ENCODE measurements around the gene MAP2K1.

The MAP2K1 gene

GRCh38 chr15:66503780-66504562 lies 117.3 kb downstream of the MAP2K1 start:
- no peak for DNase-seq (ENCODE audit: low spot score)

GRCh38 chr15:66504563-66505429 lies 118.1 kb downstream of the MAP2K1 start, which contains the start of the genes RPL4 and ZWILCH:
Gene RPL4, minus strand, starts transcription at chr15:66504855. Its CDS starts 65 bp downstream, at chr15:66504790.
Gene ZWILCH, plus strand, starts transcription at chr15:66505326. Its CDS starts 13 bp downstream, at chr15:66505339.
- no peak for TF ChIP-seq CTCF (IDR thresholded peaks at IDR 0.05; ENCODE audit: extremely low read depth, missing control alignments)
- DNase-seq (ENCODE audit: low spot score), result peak; percentile 80

More at GRCh38 chr15:66503780-66504562, 117.3 kb downstream of the MAP2K1 start:
- no peak for TF ChIP-seq CTCF (IDR thresholded peaks at IDR 0.05; ENCODE audit: extremely low read depth, missing control alignments)

GRCh38 chr15:66505430-66505811 lies 118.7 kb downstream of the MAP2K1 start:
- no peak for DNase-seq (ENCODE audit: low spot score)
- TF ChIP-seq CTCF (IDR thresholded peaks at IDR 0.05; ENCODE audit: extremely low read depth, missing control alignments), result no peak

- TF ChIP-seq CTCF (IDR thresholded peaks at IDR 0.05; ENCODE audit: extremely low read depth, missing control alignments), result no peak
- no peak for DNase-seq (ENCODE audit: low spot score)
Observed at GRCh38 chr15:66505818-66506217, 119.1 kb downstream of the MAP2K1 start.

GRCh38 chr15:66508293-66508883 lies 121.7 kb downstream of the MAP2K1 start:
- TF ChIP-seq CTCF (IDR thresholded peaks at IDR 0.05; ENCODE audit: extremely low read depth, missing control alignments), result no peak
- DNase-seq (ENCODE audit: low spot score), result no peak

GRCh38 chr15:66514586-66514985 lies 127.9 kb downstream of the MAP2K1 start:
- TF ChIP-seq CTCF (IDR thresholded peaks at IDR 0.05; ENCODE audit: extremely low read depth, missing control alignments), result no peak
- no peak for DNase-seq (ENCODE audit: low spot score)

All from GM20000 (cell line).